SJSA1 (cell line): ENCODE measurements around the gene WNT5A. TPM values are rescaled to one million over a fixed set of nuclear protein-coding genes. Genes with fewer than 3 reads are reported as not detected.

Experiments
- DNase-seq, 2 experiments: peaks; one replicate each; pipeline ENCODE4 v3.0.0-alpha.2; 2015 to 2020; ENCODE audit warnings: low spot score in 2 of 2, low read depth in 1 of 2
- H3K27ac ChIP-seq: fragments of 250-450 bp; sonication (Bioruptor Pico); 2 replicates; pipeline ENCODE4 v1.5.1; 2020; ENCODE audit warnings: mild to moderate bottlenecking, moderate library complexity
- H3K27me3 ChIP-seq: fragments of 250-450 bp; sonication (Bioruptor Pico); replicated peaks from 2 replicates; pipeline ENCODE4 v1.5.1; 2020; ENCODE audit warnings: mild to moderate bottlenecking, moderate library complexity
- H3K36me3 ChIP-seq: fragments of 250-450 bp; sonication (Bioruptor Pico); 2 replicates; pipeline ENCODE4 v1.5.1; 2020; ENCODE audit warnings: mild to moderate bottlenecking
- H3K4me1 ChIP-seq: fragments of 250-450 bp; sonication (Bioruptor Pico); replicated peaks from 2 replicates; pipeline ENCODE4 v1.6.1; 2021; ENCODE audit warnings: mild to moderate bottlenecking
- H3K4me3 ChIP-seq: fragments of 250-450 bp; sonication (Bioruptor Pico); 2 replicates; pipeline ENCODE4 v1.5.1; 2020; ENCODE audit warnings: mild to moderate bottlenecking
- H3K9me3 ChIP-seq: fragments of 250-450 bp; sonication (Bioruptor Pico); replicated peaks from 2 replicates; pipeline ENCODE4 v1.5.1; 2020; ENCODE audit warnings: mild to moderate bottlenecking
- total RNA-seq: library from RNA; depleted of rRNA; stranded (reverse); fragments of >200 nt; shearing (Covaris generic); gene quantifications from 2 replicates; pipeline ENCODE4 v1.2.3, GENCODE V29; 2014

WNT5A gene
- total RNA-seq, 1 experiment from 2014 or later: 18.8 TPM

DNA sequence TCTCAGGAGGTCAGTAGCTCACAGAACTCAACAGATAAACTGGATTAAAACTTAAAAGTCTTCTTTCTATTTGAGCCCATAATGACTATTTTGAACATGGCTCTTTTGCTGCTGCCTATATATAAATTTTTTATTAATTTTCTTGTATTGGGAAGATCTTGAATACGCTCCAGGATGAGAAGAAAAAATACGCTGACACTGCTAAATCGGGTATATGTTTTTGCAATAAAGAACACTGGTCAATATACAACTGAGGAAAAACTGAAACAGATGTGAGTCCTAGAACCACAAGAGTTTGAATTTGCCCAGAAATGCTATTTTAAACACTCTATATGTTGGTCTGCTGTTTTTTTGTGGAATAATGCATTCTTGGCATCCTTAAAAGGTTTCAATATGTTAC lies 20.6 kb downstream of the WNT5A start:
- DNase-seq: no peak
- H3K4me3 ChIP-seq: no peak overlapping the region
- peak overlapping the region; percentile 72 for H3K27ac ChIP-seq
- H3K36me3 ChIP-seq: peaks cover 31% of the 10 kb centered on the region
- no peaks in the 10 kb centered on the region for H3K27me3 ChIP-seq
- H3K9me3 ChIP-seq: no peaks in the 10 kb centered on the region
- H3K4me1 ChIP-seq: peaks cover 19% of the 10 kb centered on the region

DNA sequence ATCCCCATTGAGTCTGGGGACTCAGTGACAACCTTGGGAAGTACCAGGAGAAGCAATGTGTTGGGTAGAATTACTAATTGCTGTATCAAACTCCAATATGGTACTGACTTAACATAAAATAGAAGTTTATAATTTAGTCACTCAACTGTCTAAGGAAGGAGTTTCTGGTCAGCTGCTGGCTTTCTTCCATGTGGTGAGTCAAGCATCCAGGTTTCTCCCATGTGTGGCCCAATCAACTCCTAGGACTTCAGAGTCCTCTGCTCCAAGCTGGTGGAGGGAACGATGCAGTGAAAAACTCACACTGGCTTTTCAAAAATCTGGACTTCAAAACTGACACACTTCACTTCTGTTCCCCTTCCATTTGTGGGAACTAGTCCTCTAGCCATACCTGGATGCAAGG lies 25.2 kb downstream of the WNT5A start:
- no peaks in the 10 kb centered on the region for H3K9me3 ChIP-seq
- no peak for DNase-seq
- H3K4me1 ChIP-seq: peaks cover 5% of the 10 kb centered on the region
- peaks cover 4% of the 10 kb centered on the region; the same call in 1 of the 2 replicates for H3K36me3 ChIP-seq
- no peaks in the 10 kb centered on the region for H3K27me3 ChIP-seq
- H3K27ac ChIP-seq: no peak overlapping the region
- H3K4me3 ChIP-seq: no peak overlapping the region

DNA sequence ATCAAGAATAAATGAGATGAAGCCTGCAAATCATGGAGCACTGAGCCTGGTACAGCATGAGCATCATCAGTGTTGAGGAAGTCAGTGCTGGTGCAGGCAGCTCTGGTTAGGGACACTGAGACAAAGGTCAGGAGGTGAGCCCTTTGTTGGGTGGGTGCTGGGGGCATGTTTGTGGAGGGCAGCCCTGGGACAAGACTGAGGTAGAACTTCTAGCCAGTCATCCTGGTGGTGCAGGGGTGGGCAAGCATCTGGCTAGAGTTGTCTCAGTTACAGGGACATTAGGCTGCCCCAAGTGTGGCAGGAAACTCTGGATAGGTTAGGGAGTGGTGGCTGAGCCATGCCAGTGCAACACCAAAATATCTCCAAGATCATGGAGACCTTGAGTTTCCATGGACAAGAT lies 27.3 kb downstream of the WNT5A start:
- Histone ChIP-seq H3K27ac (no peak overlapping the region), H3K4me1 (no peaks in the 10 kb centered on the region), H3K9me3 (no peaks in the 10 kb centered on the region), H3K4me3 (no peak overlapping the region), H3K36me3 (no peaks in the 10 kb centered on the region), H3K27me3 (no peaks in the 10 kb centered on the region)
- DNase-seq: no peak

DNA sequence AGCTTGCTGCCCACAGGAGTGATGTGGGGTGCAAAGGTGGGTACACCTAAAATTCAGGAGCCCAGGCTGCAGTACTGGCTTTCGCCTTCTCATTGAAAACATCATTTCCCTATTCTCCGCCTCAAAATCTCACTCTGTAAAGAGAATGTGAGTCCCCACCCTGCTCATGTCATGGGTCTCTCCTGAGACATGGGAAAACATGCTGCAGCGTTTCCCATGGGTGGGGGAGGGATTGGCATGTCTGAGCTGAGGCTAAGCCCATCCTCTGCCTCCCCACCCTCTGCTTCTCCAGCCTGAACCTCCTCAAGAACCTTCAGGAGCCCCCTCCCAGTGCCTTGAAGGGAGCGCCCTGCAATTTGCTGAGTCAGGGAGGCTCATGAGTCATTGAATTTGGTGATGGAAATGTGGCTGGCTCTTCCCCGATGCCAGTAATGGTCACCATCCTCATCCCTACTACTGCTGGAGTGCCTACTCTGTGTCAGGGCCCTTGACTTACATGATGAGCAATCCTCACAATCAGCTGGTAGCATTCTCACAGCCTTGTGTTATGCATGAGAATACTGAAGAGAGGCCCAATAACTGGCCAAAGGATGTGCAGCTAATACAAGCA lies 28.8 kb downstream of the WNT5A start:
- no peaks in the 10 kb centered on the region for H3K4me1 ChIP-seq
- DNase-seq: no peak

DNA sequence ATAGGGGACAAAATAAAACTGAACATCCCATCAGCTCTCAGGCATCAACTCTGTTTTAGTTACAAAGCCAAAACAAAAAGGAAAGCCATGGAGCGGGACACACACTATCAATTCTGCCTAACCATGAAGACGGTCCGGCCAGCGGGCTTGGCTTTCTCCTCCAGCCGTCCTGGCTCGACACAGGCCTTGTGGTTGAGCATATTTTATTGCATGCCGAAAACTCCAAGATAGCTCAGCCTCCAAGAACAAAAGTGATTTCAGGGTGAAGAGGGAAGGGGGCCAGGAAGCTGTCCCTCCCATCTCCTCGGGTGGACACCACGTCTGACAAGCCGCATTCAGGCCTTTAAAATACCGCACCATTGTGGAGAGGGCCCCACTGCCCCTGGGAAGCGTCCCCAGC lies 31.2 kb downstream of the WNT5A start:
- Histone ChIP-seq H3K36me3 (no peaks in the 10 kb centered on the region), H3K27ac (no peak overlapping the region), H3K27me3 (no peaks in the 10 kb centered on the region), H3K4me1 (no peaks in the 10 kb centered on the region), H3K4me3 (no peak overlapping the region), H3K9me3 (no peaks in the 10 kb centered on the region)
- DNase-seq: no peak

More for the DNA sequence above, 28.8 kb downstream of the WNT5A start:
- H3K27ac ChIP-seq: no peak overlapping the region
- H3K27me3 ChIP-seq: no peaks in the 10 kb centered on the region
- H3K4me3 ChIP-seq: no peak overlapping the region
- H3K9me3 ChIP-seq: no peaks in the 10 kb centered on the region
- no peaks in the 10 kb centered on the region for H3K36me3 ChIP-seq

DNA sequence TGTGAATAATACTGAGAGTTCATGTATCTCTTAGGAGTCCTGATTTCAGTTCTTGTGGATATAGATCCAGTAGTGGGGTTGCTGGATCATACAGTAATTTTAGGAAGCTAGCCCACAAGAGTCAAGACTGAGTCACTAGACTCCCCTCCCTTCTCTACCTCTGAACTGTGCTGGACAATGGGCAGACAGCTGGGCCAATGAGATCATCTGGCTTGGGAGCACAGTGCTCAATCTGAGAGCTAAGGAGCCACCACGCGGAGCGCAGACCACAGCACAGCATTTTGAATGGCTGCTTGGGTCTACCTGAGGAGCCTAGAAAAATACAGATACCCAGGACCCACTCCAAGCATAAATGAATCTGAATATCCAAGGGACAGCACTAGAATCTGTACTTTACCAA lies 32.5 kb downstream of the WNT5A start:
- Histone ChIP-seq H3K27ac (no peak overlapping the region), H3K36me3 (no peaks in the 10 kb centered on the region), H3K9me3 (no peaks in the 10 kb centered on the region), H3K4me3 (no peak overlapping the region), H3K27me3 (no peaks in the 10 kb centered on the region), H3K4me1 (no peaks in the 10 kb centered on the region)
- DNase-seq: no peak

DNA sequence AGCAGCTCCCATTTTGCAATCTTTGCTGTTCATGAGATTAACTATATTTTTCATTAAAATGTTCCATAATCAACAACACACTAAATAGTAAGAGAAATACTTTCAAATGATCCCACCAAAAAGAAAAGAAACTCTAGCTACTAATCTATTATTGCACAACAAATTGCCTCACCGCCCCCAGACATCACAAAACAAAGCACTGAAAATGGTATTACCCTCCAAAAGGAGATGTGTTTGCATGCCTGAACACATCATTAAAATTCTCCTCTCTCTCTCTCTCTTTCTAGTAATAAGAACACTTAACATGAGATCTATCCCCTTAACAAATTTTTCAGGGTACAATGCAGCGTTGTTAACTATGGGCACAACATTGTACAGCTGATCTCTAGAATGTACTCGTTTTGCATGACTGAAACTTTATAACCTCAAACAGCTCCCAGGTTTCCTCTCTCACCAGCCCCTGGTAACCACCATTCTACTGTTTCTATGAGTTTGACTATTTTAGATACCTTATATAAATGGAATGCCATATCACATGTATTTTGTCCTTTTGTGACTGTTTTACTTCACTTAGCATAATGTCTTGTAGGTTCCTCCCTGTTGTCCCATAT lies 33.1 kb downstream of the WNT5A start:
- no peak for DNase-seq
- Histone ChIP-seq H3K36me3 (no peaks in the 10 kb centered on the region), H3K27ac (no peak overlapping the region), H3K4me3 (no peak overlapping the region), H3K27me3 (no peaks in the 10 kb centered on the region), H3K4me1 (no peaks in the 10 kb centered on the region), H3K9me3 (no peaks in the 10 kb centered on the region)

DNA sequence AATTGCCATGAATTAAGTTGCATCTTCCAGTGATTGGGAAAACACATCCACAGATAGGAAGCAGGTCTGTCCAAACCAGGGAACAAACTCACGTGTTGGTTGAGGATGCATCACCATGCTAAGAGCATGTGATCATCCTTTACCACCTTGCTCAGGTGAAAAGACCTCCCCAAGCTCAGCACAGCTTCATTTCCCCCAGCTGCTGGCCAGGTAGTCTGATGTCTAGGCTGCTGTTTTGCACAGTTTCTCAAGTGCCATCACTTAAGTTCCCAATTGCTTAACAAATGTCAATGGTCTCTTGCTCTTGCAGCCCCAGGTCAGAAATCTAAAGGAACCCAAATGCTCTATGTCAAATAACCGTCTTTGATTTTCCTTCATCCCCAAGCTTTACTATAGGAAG lies 34.2 kb downstream of the WNT5A start:
- no peaks in the 10 kb centered on the region for H3K27me3 ChIP-seq
- no peaks in the 10 kb centered on the region for H3K4me1 ChIP-seq
- no peak overlapping the region for H3K4me3 ChIP-seq
- H3K36me3 ChIP-seq: no peaks in the 10 kb centered on the region
- no peak overlapping the region for H3K27ac ChIP-seq
- H3K9me3 ChIP-seq: no peaks in the 10 kb centered on the region
- no peak for DNase-seq

DNA sequence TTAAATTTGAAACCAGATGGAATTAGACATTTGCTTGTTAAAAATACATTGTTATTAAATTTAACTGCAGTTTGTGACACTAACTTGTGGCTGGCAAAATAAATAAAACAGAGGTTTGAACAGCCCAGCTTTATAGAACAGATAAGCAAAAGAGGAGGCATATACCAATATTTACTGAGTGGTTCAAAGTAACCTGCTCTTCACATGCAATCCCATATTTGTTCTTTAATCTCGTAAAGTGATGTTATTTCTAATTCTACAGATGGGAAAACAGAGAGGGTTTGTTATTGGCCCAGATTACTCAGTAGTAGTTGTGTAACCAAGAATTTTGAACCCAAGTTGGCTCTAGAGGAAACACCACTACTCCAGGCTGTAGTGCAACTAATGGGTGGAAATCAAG lies 37.6 kb downstream of the WNT5A start:
- Histone ChIP-seq H3K27me3 (no peaks in the 10 kb centered on the region), H3K4me3 (no peak overlapping the region), H3K36me3 (no peaks in the 10 kb centered on the region), H3K9me3 (no peaks in the 10 kb centered on the region), H3K4me1 (no peaks in the 10 kb centered on the region), H3K27ac (no peak overlapping the region)
- no peak for DNase-seq

DNA sequence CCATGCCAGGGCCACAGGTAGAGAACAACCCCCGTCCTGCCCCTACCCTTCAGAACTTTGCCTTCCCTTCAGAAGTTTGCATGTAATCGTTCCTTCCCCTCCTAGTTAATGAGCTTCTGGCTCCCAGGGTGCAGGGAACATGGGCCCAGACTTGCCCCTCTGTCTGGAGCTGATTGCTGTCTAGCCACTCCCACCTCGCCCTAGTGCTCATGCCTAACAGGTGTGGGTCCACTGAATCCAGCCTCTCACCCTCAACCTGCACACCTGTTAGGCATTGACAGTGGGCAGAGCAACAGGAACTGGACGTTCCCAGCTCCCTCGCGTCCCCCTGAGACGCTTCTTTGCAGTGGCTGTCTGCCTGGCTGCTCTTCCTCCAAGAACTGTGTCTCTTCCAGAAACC lies 40.3 kb downstream of the WNT5A start:
- no peaks in the 10 kb centered on the region for H3K27me3 ChIP-seq
- no peak for DNase-seq
- H3K27ac ChIP-seq: no peak overlapping the region
- H3K9me3 ChIP-seq: no peaks in the 10 kb centered on the region
- H3K36me3 ChIP-seq: no peaks in the 10 kb centered on the region
- no peak overlapping the region for H3K4me3 ChIP-seq
- no peaks in the 10 kb centered on the region for H3K4me1 ChIP-seq

DNA sequence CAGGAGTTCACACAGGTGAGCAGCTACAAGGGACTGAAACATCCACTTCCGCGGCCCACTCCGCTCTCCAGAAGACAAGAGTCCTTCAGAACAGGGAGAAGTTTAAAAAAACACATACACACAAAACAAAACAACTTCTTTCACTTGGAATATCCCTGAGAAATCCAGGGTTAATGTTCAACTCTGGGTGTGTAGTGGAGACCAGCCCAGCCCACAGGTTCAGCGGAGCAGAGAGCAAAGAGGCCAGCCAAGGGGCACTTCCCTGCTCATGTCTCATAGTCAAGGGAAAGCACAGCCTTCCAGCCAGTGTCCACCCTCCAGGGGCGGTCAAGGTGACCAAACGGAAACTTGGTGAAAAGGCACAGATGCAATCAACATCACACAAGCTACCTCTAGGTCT lies 41.6 kb downstream of the WNT5A start:
- Histone ChIP-seq H3K4me1 (no peaks in the 10 kb centered on the region), H3K27me3 (no peaks in the 10 kb centered on the region), H3K9me3 (no peaks in the 10 kb centered on the region), H3K27ac (no peak overlapping the region), H3K4me3 (no peak overlapping the region), H3K36me3 (no peaks in the 10 kb centered on the region)
- DNase-seq: no peak

DNA sequence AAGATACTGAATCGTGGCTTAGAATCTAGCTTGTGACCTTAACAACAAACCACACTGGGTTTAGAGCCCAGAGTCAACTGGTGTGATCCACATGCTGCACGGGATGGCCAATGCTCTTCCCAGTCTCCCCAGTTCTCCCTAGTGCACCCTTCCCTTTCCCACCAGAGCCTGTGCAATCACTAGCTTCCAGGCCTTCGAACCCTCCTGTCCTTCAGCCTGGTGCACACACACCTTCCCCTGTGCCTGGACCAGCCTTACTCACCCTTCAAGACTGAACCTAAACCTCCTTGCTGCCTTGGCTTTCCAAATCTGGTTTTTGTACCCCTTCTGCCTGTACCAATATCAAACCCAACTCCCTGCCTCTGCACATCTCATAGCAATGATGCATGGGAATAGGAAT lies 43.8 kb downstream of the WNT5A start:
- H3K27me3 ChIP-seq: no peaks in the 10 kb centered on the region
- H3K36me3 ChIP-seq: no peaks in the 10 kb centered on the region
- H3K27ac ChIP-seq: no peak overlapping the region
- H3K4me3 ChIP-seq: no peak overlapping the region
- DNase-seq: no peak
- H3K4me1 ChIP-seq: no peaks in the 10 kb centered on the region
- H3K9me3 ChIP-seq: no peaks in the 10 kb centered on the region

DNA sequence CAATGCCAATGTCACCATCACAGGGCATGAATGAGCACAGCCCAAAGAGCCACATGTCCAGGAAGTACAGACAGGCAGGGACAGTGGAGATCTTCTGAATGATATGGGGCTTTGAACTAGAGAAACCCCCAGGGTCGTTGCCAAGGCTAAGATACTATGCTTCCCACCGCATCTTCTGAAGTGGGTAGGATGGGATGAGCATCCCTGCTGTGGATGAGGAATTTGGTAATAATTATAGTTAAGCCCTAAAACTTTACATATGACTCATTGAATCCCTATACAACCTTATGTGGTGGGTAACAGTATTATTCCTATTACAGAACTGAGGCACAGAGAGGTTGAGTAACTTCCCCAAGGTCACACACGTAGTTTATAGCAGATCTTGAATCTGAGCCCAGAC lies 44.2 kb downstream of the WNT5A start:
- no peaks in the 10 kb centered on the region for H3K27me3 ChIP-seq
- H3K4me3 ChIP-seq: no peak overlapping the region
- H3K9me3 ChIP-seq: no peaks in the 10 kb centered on the region
- no peak overlapping the region for H3K27ac ChIP-seq
- H3K36me3 ChIP-seq: no peaks in the 10 kb centered on the region
- H3K4me1 ChIP-seq: no peaks in the 10 kb centered on the region
- no peak for DNase-seq

DNA sequence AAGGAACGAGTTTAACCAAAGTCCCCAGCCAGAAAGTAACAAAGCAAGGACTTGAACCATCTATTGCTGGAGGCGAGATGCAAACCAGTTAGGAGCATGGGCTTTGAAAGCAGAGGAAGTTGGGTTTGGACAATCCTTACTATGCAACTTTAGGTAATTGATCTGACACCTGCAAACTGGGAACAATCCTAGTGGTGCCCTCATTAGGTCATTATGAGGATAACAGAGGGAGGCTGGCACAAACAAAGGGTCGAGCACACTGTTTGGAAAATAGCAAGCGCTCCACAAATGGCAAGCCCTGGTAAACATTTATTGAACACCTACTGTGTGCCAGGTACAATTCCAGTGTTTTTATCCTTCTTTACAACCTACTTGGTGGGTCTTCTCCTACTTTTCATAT lies 45.6 kb downstream of the WNT5A start:
- Histone ChIP-seq H3K9me3 (no peaks in the 10 kb centered on the region), H3K4me3 (no peak overlapping the region), H3K36me3 (no peaks in the 10 kb centered on the region), H3K4me1 (no peaks in the 10 kb centered on the region), H3K27me3 (no peaks in the 10 kb centered on the region), H3K27ac (no peak overlapping the region)
- DNase-seq: no peak
